GM19025 (cell line): Measurements from ENCODE around the gene C16orf89.
"Not testable (repeated sequence)": the region's sequence is repeated elsewhere in the genome, so short reads cannot be mapped to it uniquely, and the experiment has no call there.

Experiments
- ATAC-seq: cut with Tn5 transposase; IDR thresholded peaks from one replicate; pipeline ENCODE4 v1.9.1; 2021; ENCODE audit warnings: mild to moderate bottlenecking, low read depth, moderate library complexity; ENCODE audit not compliant: unreplicated experiment

Gene C16orf89

GRCh38 chr16:5084802-5085201, 19.0 kb upstream of the C16orf89 start:
- not testable (repeated sequence) for ATAC-seq

GRCh38 chr16:5084099-5084731, 18.5 kb upstream of the C16orf89 start:
- not testable (repeated sequence) for ATAC-seq

- not testable (repeated sequence) for ATAC-seq
Measured at GRCh38 chr16:5083646-5084045, 17.9 kb upstream of the C16orf89 start.

DNA sequence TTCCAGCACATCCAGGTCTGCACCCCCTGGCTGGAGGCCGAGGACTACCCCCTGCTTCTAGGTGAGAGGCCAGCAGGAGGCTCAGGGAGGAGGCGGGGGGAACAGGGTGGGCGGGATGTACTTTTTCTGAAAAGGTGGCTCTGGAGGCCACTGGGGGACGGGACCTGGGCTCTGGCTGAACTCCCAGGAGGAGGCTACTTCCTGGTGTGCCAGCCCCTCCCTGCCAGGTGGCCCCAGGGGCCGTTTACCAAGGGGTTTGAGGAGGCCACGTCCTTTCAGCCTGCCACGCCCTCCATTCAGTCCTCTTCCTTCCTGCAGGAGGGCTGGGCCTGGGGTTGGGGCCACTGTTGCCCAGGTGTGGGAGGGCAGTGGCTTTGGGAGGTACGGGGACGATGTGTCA, 15.2 kb upstream of the C16orf89 start:
- not testable (repeated sequence) for ATAC-seq

GRCh38 chr16:5080461-5080860, 14.7 kb upstream of the C16orf89 start:
- ATAC-seq = not testable (repeated sequence)

DNA sequence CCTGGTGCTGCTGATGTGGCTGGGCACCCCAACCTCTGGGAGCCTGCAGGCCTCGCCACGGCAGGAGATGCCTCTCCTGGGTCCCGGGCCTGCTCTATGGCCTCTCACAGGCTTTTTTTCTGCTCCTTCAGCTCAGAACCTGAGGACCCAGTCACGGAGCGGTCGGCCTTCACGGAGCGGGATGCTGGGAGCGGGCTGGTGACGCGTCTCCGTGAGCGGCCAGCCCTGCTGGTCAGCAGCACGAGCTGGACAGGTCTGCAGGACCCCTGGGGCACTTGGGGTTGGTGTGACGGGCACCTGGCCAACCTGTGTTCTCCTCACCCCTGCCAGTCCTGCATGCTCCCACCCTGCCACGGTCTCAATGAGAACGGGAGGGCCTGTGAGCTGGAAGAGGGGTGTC, 12.9 kb upstream of the C16orf89 start:
- no peak for ATAC-seq

DNA sequence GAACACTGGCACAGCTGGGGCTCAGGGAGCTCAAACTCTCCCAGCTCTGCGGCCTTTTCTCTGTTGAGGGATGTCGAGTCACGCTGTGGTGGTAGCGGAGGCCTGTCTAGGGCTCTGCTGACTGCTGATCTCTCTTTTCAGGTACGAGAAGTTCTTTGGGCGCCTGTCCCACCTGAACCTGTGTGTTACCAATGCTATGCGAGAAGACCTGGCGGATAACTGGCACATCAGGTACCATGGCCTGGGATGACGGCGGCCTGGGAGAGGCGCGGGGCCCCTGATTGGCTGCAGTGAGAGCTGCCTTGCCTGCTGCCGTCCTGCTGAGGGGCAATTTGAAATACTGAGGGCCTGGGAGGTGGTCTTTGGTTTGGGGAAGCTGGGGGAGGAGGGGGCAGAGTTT, 11.5 kb upstream of the C16orf89 start:
- no peak for ATAC-seq

DNA sequence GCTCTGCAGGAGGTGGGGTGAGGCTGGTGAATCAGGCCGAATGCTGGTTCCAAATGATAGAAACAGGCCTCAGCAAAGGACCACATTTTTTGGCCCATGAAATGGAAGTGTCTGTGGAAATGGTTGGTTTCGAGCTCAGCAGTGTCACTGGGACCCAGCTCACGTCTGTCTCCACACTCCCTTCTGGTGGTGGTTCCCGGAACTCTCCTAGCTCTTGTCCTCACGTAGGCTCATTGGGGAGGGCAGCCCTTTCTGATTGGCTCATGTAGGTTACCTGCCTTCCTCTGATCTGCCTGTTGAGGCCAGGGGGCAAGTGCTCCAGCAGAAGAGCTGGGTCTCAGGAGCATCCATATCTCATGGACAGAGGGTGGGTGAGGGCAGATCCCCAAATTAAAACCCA, 9.9 kb upstream of the C16orf89 start:
- ATAC-seq = no peak

DNA sequence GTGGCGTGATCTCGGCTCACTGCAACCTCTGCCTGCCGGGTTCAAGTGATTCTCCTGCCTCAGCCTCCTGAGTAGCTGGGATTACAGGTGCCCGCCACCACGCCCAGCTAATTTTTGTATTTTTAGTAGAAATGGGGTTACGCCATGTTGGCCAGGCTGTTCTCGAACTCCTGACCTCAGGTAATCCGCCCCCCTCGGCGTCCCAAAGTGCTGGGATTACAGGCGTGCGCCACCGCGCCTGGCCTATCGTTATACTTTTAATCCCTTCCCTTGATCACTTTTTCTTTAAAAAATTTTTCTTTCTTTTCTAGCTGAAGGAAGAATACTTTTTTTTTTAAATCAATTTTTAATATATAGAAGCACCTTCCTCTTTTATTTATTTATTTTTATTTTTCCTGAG, 8.0 kb upstream of the C16orf89 start:
- not testable (repeated sequence) for ATAC-seq

GRCh38 chr16:5073279-5073629, 7.5 kb upstream of the C16orf89 start:
- no peak for ATAC-seq

DNA sequence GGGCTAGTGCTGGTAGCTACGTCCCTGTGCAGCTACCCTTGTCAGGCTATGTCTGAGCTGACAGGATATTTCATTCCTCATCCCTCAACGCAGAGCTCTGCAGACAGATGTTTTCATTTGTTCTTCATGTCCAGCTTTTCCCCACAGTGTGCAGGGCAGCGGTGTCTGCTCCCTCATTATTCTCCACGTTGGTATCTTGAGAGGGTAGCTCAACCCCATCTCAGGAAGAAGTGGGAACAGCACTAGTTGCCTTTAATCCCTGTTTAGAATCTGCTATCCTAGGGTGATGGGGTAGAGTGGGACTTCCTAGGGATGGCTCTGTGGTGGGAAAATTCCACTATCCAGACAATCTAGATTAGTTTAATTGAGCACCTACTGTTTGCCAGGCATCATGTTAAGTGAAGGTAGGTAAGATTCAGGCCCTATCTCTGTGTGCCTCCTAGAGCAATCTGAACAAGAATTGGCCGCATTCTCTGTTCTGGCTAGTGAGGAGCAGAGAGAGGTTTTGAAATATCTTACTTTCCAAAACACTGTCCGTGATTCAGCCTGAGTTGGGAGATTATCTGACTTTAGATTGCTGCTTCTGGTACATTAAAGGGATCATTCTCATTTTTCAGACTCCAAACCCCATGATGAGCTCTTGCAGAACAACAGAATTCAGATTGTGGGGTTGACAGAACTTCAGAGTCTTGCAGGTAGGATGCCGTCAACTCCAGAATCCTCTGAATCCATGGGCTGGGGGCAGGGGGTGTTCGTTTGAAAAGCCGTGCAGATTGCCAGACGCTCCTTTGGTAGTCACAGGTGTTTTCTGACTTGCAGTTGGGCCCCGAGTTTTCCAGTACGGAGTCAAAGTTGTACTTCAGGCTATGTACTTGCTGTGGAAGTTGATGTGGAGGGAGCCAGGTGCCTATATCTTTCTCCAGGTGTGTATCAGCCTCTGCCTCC, 6.8 kb upstream of the C16orf89 start:
- no peak for ATAC-seq

DNA sequence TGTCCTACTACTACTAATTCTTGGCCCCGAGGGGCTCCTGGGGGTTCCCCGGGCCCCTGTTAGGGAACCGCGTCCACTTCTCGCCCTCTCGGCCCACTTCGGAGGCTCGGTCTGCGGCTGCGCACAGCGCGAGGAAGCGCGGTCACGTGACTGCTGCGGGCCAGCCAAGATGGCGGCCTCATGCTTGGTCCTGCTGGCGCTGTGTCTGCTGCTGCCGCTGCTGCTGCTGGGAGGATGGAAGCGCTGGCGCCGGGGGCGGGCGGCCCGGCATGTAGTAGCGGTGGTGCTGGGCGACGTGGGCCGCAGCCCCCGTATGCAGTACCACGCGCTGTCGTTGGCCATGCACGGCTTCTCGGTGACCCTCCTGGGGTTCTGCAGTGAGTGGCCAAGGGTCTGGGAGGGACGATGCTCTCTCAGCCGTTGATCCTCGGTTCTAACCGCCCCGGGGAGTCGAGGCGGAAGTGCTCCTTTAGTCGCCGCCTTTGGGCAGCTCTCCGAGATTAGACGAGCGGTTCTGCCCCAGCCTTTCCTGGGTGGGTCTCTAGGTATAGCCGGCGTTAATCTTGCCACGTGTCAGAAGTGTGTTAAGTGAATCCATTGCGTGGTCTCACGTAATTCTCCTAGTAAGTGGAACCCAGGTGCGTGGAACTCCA, 6.1 kb upstream of the C16orf89 start, which contains the start of gene ALG1:
Gene ALG1 (plus strand): TSS at position 163 of the 653 bp plus-strand sequence. CDS start 7 bp downstream, at position 170.
- ATAC-seq = peak; percentile 83

GRCh38 chr16:5071341-5071680, 5.6 kb upstream of the C16orf89 start:
- ATAC-seq = no peak

- ATAC-seq = no peak
Measured at GRCh38 chr16:5070431-5071186, 4.9 kb upstream of the C16orf89 start.

DNA sequence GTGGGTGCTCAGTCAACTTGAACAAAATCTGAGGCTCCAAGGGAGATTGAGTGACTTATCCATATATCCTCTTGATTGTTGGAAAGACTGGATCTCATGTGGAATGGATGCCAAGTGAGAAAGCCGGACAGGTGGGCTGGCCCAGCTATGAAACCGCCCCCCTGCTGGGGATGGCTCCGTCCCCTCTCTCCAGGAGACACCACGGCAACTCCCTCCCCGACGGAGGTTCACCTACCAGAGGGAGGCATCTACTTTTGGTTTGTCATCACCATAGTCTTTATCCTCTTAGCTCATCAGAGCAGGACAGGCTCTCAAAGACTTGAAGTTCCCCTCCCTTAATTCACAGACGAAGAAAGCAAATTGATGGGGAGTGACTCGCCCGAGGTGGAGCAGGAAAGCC, 4.1 kb upstream of the C16orf89 start:
- ATAC-seq = no peak

DNA sequence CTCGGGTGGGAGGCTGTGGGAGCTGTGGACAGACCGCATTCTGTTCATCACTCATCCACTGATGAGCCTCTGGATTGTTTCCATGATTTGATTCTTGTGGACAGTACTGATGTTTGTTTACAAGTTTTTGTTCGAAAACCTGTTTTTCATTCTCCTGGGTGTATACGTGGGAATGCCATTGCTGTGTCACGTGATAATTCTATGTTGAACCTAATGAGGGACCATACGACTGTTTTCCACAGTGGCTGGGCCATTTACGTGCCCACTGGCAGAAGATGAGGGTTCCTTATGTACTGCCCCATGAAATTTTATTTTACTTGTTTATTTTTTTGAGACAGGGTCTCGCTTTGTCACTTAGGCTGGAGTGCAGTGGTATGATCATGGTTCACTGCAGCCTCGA, 3.3 kb upstream of the C16orf89 start:
- ATAC-seq = no peak

DNA sequence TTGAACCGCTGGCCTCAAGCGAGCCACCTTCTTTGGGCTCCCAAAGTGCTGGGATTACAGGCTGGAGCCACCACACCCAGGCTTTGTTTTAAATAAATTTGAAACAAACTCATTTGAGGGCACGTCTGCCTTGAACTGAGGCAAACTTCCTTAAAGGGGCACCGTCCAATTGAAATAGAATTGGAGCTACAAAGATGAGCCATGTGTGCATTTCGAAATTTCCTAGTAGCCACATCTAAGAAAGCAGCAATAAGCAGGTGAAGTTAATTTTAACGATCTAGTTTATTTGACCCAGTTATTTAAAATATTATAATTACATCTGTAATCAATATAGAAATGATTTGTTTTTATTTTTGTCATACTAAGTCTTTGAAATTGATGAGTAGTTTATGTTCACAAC, 755 bp upstream of the C16orf89 start:
- ATAC-seq = no peak

- no peak for ATAC-seq
Measured at GRCh38 chr16:5065326-5065725, 430 bp downstream of the C16orf89 start.

DNA sequence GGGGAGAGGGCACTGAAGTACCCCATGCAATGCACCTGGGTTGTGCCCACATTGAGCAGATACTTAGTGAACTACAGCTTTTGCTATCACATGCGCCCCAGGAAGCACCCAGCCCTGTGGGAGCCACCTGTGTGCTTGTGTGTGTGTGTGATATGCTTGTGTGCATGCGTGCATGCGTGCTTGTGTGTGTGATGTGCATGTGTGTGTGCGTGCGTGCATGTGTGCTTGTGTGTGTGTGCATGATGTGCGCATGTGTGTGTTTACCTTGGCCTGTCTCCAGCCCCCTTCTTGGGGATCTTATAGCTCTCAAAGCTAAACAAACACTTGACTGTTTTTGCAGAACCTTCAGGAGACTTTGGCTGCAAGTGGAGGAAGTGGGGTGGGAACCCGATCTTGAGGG, 841 bp downstream of the C16orf89 start:
- no peak for ATAC-seq
